IgD-negative memory B cell (primary cell): ENCODE data around the gene EHD4. TPM values are rescaled to one million over a fixed set of nuclear protein-coding genes. Genes with fewer than 3 reads are reported as not detected.

ENCODE experiments used
- H3K27ac Mint-ChIP-seq, 3 donors: one replicate each; pipeline ENCODE4 v1.8.0; 2020 to 2022; ENCODE audit warnings: mild to moderate bottlenecking in 3 of 3, mixed read lengths in 3 of 3, moderate library complexity in 1 of 3
- H3K27me3 Mint-ChIP-seq: one replicate; pipeline ENCODE4 v1.8.0; 2021; ENCODE audit warnings: mixed read lengths
- H3K36me3 Mint-ChIP-seq: one replicate; pipeline ENCODE4 v1.8.0; 2020; ENCODE audit warnings: mild to moderate bottlenecking, mixed read lengths
- H3K4me1 Mint-ChIP-seq, 3 donors: one replicate each; pipeline ENCODE4 v1.8.0; 2020 to 2022; ENCODE audit warnings: mixed read lengths in 3 of 3, mild to moderate bottlenecking in 1 of 3
- H3K4me3 Mint-ChIP-seq, 4 donors: one replicate each; pipeline ENCODE4 v1.8.0; 2020 to 2022; ENCODE audit warnings: mild to moderate bottlenecking in 4 of 4, mixed read lengths in 4 of 4, moderate library complexity in 3 of 4
- H3K9me3 Mint-ChIP-seq, 3 donors: one replicate each; pipeline ENCODE4 v1.8.0; 2020 to 2021; ENCODE audit warnings: mixed read lengths in 3 of 3, mild to moderate bottlenecking in 1 of 3
- polyA plus RNA-seq: library from polyadenylated mRNA; unstranded; fragments of 300-500 nt; fragmentation: Illumina TruSeq; gene quantifications from one replicate; pipeline ENCODE4 v1.2.3, GENCODE V29; 2021

Gene EHD4
- polyA plus RNA-seq, 1 donor from 2014 or later: 3.8 TPM

- Mint-ChIP-seq H3K4me3 (no peak overlapping the region), H3K27ac (no peak overlapping the region), H3K27me3 (no peaks in the 10 kb centered on the region)
Observed at GRCh38 chr15:41961595-41962202, 10.7 kb downstream of the EHD4 start.

DNA sequence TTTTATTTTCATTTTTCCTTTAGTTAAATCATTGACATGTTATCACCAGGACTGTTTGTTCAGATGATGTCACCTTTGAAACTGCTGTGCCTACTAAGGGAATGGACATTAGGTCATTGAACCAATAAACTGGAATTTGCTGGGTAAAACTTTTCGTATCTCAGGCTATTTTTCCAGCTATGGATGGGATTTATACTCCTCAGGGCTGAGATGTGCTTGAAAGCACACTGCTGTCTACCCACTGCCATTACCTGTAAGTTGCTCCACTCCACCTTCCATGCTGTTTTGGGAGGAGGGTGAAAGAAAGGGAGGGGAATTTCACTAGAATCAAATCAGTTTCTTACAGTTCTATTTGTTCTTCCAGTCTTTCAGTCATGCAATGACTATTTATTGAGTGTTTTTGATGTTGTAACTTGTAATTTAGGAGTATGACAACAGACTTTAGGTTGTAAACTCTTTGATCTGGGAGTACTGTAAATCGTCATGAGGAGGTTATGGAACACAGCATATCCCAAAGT, 11.3 kb downstream of the EHD4 start:
- no peaks in the 10 kb centered on the region for H3K9me3 Mint-ChIP-seq
- no peaks in the 10 kb centered on the region for H3K36me3 Mint-ChIP-seq
- H3K27me3 Mint-ChIP-seq: no peaks in the 10 kb centered on the region
- H3K4me3 Mint-ChIP-seq: no peak overlapping the region
- peak overlapping the region in 1 of 3 donors; percentile 5 for H3K27ac Mint-ChIP-seq
- peaks cover 2 to 10% (median 9%) of the 10 kb centered on the region in 3 donors for H3K4me1 Mint-ChIP-seq

More at GRCh38 chr15:41961595-41962202, 10.7 kb downstream of the EHD4 start:
- Mint-ChIP-seq H3K9me3 (no peaks in the 10 kb centered on the region), H3K36me3 (no peaks in the 10 kb centered on the region), H3K4me1 (peaks cover 4 to 9% (median 8%) of the 10 kb centered on the region in 3 donors)

- H3K4me3 Mint-ChIP-seq: no peak overlapping the region
- H3K4me1 Mint-ChIP-seq: peaks cover 1 to 10% (median 9%) of the 10 kb centered on the region in 3 donors
- H3K9me3 Mint-ChIP-seq: no peaks in the 10 kb centered on the region
- no peaks in the 10 kb centered on the region for H3K27me3 Mint-ChIP-seq
- no peaks in the 10 kb centered on the region for H3K36me3 Mint-ChIP-seq
- no peak overlapping the region for H3K27ac Mint-ChIP-seq
Observed at GRCh38 chr15:41958002-41958420, 14.3 kb downstream of the EHD4 start.

GRCh38 chr15:41957021-41957897, 15.1 kb downstream of the EHD4 start:
- H3K36me3 Mint-ChIP-seq: no peaks in the 10 kb centered on the region
- no peaks in the 10 kb centered on the region for H3K9me3 Mint-ChIP-seq
- no peaks in the 10 kb centered on the region for H3K27me3 Mint-ChIP-seq
- no peak overlapping the region for H3K27ac Mint-ChIP-seq
- peak overlapping the region in 1 of 4 donors; percentile 51 for H3K4me3 Mint-ChIP-seq
- peaks cover 1 to 10% (median 9%) of the 10 kb centered on the region in 3 donors for H3K4me1 Mint-ChIP-seq

DNA sequence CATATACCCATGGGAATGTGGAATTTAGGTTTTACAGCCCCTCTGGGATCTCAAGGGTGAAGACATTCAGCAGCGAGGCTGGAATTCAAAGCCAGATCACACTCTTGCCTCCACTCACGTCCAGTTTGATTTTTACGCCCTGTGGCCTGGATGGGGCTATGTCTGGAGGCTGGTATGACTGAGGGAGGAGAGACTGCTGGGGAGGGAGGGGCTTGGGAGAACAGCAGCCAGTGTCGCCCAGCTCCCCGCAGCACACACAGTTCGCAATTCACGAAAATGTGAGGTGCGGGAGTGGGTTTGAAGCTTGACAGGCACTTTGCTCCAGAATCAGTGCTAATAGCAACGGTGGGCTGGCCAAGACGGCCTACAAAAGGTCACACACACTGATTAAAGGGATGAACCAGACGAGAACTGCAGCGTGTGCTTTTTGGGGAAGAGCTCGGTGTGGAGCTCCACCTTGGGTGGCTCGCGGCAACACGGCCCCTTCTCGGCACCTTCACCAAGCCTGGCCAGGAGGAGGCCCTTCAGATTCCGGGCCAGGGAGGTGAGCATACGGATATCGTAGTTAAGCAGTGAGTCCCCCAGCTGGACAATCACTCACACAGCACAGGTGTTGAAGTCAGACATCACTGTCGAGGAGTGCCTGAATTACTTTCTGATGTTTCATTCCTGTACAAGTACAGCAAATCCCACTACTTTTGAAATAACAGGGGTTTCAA, 16.4 kb downstream of the EHD4 start:
- Mint-ChIP-seq H3K27me3 (no peaks in the 10 kb centered on the region), H3K27ac (no peak overlapping the region), H3K4me3 (no peak overlapping the region), H3K4me1 (peaks cover 1 to 9% (median 5%) of the 10 kb centered on the region in 3 donors), H3K9me3 (no peaks in the 10 kb centered on the region), H3K36me3 (no peaks in the 10 kb centered on the region)

DNA sequence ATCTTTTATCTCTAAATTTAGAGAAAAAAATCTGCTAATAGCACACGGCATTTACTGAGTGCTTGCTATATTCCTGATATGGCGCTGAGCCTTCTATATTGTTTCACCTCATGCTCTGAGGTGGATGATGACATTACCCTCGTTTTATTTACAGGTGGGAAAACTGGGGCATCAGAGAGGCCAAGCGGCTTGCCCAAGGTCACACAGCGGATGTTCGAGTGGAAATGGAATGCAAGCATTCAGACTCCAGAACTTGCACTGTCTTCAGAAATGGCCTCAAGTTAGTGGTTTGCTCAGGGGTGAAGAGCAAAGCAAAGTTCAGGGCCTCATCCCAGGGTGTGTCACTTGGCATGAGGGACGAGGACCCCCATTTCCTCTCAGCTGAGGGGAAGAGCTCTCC, 17.3 kb downstream of the EHD4 start:
- H3K4me1 Mint-ChIP-seq: peaks cover 0 to 9% (median 5%) of the 10 kb centered on the region in 3 donors
- peaks cover 3% of the 10 kb centered on the region for H3K36me3 Mint-ChIP-seq
- no peak overlapping the region for H3K4me3 Mint-ChIP-seq
- no peaks in the 10 kb centered on the region for H3K9me3 Mint-ChIP-seq
- H3K27me3 Mint-ChIP-seq: no peaks in the 10 kb centered on the region
- H3K27ac Mint-ChIP-seq: no peak overlapping the region

DNA sequence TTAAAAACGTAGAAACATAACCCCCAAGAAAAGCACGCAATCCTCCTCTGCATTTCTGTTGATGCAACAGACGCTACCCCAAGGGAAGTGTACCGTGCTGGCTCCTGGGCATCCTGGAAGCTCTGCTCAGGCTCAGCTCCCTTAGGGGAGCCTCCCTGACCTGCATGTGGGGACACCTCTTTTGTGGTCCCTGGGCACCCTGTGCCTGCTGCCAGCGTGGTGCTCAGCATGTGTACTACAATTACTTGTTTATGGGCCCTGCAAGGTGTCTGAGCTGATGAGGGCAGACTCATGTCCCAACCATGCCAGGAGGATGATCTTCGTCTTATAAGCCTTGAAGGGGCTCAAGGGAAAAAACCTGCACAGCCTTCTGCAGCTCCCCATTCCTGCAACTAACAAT, 18.3 kb downstream of the EHD4 start:
- Mint-ChIP-seq H3K4me1 (peaks cover 0 to 9% (median 5%) of the 10 kb centered on the region in 3 donors), H3K27ac (no peak overlapping the region), H3K9me3 (no peaks in the 10 kb centered on the region), H3K4me3 (no peak overlapping the region), H3K36me3 (peaks cover 3% of the 10 kb centered on the region), H3K27me3 (no peaks in the 10 kb centered on the region)

GRCh38 chr15:41952013-41952563, 20.3 kb downstream of the EHD4 start:
- Mint-ChIP-seq H3K4me3 (no peak overlapping the region), H3K27me3 (no peaks in the 10 kb centered on the region), H3K4me1 (peaks cover 0 to 5% (median 4%) of the 10 kb centered on the region in 3 donors), H3K9me3 (no peaks in the 10 kb centered on the region), H3K27ac (no peak overlapping the region), H3K36me3 (peaks cover 5% of the 10 kb centered on the region)

DNA sequence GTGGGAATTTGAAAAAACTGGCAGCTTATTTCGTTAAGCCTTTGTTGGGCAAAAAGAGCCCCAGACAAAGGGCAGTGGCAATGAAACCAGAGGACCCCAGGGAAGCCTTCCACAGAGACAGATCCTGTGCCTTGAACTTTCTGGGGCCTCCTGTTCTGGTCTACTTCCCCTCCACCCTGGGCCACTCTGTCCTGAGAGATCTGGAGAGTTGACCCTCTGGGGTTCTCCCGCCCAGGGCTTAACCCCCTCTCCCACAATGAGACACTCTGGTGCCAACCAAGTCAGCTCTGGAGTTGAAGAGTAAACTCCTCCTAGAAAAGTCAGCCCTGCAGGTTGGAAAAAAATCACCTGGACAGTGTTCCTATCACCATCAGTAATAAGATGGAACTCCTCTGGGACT, 20.8 kb downstream of the EHD4 start:
- Mint-ChIP-seq H3K9me3 (no peaks in the 10 kb centered on the region), H3K4me1 (peaks cover 0 to under 1% (median under 1%) of the 10 kb centered on the region in 3 donors), H3K27me3 (no peaks in the 10 kb centered on the region), H3K36me3 (peaks cover 6% of the 10 kb centered on the region), H3K27ac (no peak overlapping the region), H3K4me3 (no peak overlapping the region)

- H3K27me3 Mint-ChIP-seq: no peaks in the 10 kb centered on the region
- H3K4me1 Mint-ChIP-seq: no peaks in the 10 kb centered on the region
- H3K9me3 Mint-ChIP-seq: no peaks in the 10 kb centered on the region
- H3K36me3 Mint-ChIP-seq: peaks cover 6% of the 10 kb centered on the region
- no peak overlapping the region for H3K4me3 Mint-ChIP-seq
- H3K27ac Mint-ChIP-seq: no peak overlapping the region
Observed at GRCh38 chr15:41950489-41950888, 21.9 kb downstream of the EHD4 start.

- Mint-ChIP-seq H3K4me1 (no peaks in the 10 kb centered on the region), H3K36me3 (peaks cover 6% of the 10 kb centered on the region), H3K27me3 (no peaks in the 10 kb centered on the region), H3K4me3 (no peak overlapping the region), H3K27ac (no peak overlapping the region), H3K9me3 (no peaks in the 10 kb centered on the region)
Observed at GRCh38 chr15:41950127-41950483, 22.3 kb downstream of the EHD4 start.

GRCh38 chr15:41949401-41950126, 22.8 kb downstream of the EHD4 start:
- no peak overlapping the region for H3K27ac Mint-ChIP-seq
- H3K9me3 Mint-ChIP-seq: no peaks in the 10 kb centered on the region

DNA sequence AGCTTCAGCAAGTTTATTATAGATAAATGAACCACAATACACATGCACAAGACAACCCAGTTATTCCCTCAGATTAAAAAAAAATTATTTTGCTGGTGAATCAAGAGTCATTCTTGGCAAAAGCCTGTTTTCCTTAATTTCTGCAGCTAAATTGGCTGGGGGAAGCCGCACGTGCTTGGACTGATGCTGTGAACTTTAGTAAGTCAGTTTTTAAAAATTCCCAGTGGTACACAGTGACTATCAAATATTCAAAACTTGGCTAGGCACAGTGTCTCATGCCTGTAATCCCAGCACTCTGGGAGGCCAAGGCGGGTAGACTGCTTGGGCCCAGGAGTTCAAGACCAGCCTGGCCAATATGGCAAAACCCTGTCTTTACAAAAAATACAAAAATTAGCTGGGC, 23.9 kb downstream of the EHD4 start:
- no peaks in the 10 kb centered on the region for H3K27me3 Mint-ChIP-seq
- no peak overlapping the region for H3K4me3 Mint-ChIP-seq
- H3K4me1 Mint-ChIP-seq: no peaks in the 10 kb centered on the region
- H3K9me3 Mint-ChIP-seq: no peaks in the 10 kb centered on the region
- H3K27ac Mint-ChIP-seq: no peak overlapping the region
- H3K36me3 Mint-ChIP-seq: peaks cover 6% of the 10 kb centered on the region

More at GRCh38 chr15:41949401-41950126, 22.8 kb downstream of the EHD4 start:
- H3K4me3 Mint-ChIP-seq: no peak overlapping the region
- H3K36me3 Mint-ChIP-seq: peaks cover 6% of the 10 kb centered on the region
- H3K27me3 Mint-ChIP-seq: no peaks in the 10 kb centered on the region
- no peaks in the 10 kb centered on the region for H3K4me1 Mint-ChIP-seq

- Mint-ChIP-seq H3K27ac (no peak overlapping the region), H3K4me3 (no peak overlapping the region), H3K36me3 (peaks cover 6% of the 10 kb centered on the region), H3K4me1 (no peaks in the 10 kb centered on the region), H3K9me3 (no peaks in the 10 kb centered on the region), H3K27me3 (no peaks in the 10 kb centered on the region)
Observed at GRCh38 chr15:41946970-41947369, 25.4 kb downstream of the EHD4 start.
